Suppressor macrophage treated with lipopolysaccharide for 1 hour (primary cell): ENCODE data around the gene ESCO1.
A peak's percentile ranks its signal among the peaks of the same experiment; 100 is the strongest.
"Not testable (repeated sequence)": the region's sequence is repeated elsewhere in the genome, so short reads cannot be mapped to it uniquely, and the experiment has no call there.

Experiments used
- DNase-seq, 3 donors: peaks; one replicate each; pipeline ENCODE4 v3.0.0-alpha.2; 2020 to 2022

ESCO1 gene

DNA sequence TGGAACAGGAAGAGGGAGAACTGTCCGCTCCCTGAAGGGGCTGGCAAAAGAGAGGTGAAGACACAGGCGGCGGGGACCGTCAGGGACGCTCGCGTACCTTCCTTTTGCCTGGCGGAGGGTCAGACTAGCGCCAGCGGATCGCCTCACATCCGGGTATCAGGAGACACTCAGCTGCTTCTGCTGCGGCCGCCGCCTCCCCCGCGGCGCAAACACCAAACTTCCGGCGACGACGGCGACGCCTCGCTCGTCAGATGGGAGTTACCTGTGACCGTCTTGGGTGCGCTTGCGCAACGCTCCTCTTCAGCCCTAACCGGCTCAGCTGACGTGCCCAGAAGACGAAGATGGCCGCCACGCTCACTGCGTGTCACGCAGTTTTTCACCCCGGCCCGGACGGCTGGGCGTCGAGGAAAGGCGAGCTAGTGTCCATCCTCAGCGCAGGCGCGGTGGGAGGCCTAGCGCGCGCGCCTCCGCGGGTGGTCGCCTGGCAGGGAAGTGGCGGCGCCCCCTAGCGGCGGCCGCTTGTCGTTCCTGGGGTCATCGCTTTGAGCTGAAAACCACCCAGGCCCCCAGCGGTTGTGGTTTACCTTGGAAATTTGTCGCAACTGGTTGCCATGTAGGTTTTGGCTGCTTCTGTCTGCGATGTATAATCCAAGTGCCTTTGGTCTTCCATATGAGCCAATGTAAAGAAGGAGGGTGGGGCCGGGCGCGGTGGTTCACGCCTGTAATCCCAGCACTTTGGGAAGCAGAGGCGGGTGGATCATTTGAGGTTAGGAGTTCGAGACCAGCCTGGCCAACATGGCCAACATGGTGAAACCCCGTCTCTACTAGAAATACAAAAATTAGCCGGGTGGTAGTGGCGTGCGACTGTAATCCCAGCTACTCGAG, at the start of gene ESCO1:
Gene ESCO1 (minus strand): TSS at position 179 of the 885 bp plus-strand sequence. CDS start 25,861 bp downstream, outside the sequence.
- DNase-seq, result peak; percentile 92 to 95 (median 92)

DNA sequence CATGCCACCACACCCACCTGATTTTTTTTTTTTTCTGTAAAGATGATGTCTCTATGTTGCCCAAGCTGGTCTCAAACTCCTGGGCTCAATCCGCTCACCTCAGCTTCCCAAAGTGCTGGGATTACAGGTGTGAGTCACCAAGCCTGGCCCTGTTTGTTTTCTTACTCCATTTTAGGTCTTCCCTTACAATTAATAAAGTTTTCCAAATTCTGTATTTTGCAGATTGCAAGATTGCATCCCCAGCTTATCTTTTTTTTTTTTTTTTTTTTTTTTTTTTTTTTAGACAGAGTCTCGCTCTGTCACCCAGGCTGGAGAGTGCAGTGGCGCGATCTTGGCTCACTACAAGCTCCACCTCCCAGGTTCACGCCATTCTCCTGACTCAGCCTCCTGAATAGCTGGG, 39.9 kb upstream of the ESCO1 start:
- not testable (repeated sequence) for DNase-seq

DNA sequence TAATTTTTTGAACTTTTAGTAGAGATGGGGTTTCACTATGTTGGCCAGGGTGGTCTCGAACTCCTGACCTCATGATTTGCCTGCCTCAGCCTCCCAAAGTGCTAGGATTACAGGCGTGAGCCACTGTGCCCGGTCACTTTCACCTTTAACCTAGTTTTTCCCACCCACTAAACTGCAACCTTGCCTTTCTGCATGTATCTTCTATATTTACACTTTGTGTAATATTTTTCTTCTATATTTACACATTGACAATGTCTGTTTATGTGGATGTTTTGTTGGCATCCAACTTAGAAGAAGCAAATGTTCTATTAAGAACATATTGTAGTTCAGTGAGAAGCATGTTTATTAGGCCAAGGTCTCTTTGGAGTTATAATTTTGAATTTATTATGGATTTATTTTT, 38.3 kb upstream of the ESCO1 start:
- DNase-seq, result no peak

DNA sequence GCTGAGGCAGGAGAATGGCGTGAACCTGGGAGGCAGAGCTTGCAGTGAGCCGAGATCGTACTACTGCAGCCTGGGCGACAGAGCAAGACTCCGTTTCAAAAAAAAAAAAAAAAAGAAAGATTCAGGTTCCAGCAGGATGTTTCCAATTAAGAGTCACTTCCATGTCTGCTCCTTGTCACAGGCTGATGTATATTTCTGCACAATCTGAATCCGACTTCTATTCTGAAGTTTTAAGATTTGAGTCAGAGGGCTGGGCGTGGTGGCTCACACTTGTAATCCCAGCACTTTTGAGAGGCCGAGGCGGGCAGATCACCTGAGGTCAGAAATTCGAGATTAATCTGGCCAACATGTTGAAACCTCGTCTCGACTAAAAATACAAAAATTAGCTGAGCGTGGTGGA, 36.3 kb upstream of the ESCO1 start:
- no peak for DNase-seq

- no peak for DNase-seq
These were observed 34.2 kb upstream of the ESCO1 start for GRCh38 chr18:21634588-21635199.

DNA sequence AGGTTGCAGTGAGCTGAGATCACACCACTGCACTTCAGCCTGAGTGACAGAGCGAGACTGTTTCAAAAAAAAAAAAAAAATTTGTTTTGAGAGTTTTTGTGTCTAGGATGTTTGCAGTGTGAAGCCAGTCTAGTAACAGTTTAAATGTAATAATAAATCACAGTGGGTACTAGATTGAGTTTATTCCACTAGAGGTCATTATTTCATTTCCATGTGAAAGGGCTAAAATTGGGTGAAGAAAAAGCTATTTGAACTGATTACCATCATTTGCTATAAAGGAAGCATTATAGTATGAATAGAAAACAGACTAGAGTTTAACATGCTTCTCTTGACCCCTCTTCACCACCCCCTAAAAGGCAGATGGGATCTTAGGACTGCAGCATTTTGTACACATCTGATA, 31.9 kb upstream of the ESCO1 start:
- DNase-seq, result no peak

GRCh38 chr18:21629089-21629832, 28.8 kb upstream of the ESCO1 start:
- DNase-seq, result no peak

GRCh38 chr18:21621640-21622039, 21.1 kb upstream of the ESCO1 start:
- not testable (repeated sequence) for DNase-seq

DNA sequence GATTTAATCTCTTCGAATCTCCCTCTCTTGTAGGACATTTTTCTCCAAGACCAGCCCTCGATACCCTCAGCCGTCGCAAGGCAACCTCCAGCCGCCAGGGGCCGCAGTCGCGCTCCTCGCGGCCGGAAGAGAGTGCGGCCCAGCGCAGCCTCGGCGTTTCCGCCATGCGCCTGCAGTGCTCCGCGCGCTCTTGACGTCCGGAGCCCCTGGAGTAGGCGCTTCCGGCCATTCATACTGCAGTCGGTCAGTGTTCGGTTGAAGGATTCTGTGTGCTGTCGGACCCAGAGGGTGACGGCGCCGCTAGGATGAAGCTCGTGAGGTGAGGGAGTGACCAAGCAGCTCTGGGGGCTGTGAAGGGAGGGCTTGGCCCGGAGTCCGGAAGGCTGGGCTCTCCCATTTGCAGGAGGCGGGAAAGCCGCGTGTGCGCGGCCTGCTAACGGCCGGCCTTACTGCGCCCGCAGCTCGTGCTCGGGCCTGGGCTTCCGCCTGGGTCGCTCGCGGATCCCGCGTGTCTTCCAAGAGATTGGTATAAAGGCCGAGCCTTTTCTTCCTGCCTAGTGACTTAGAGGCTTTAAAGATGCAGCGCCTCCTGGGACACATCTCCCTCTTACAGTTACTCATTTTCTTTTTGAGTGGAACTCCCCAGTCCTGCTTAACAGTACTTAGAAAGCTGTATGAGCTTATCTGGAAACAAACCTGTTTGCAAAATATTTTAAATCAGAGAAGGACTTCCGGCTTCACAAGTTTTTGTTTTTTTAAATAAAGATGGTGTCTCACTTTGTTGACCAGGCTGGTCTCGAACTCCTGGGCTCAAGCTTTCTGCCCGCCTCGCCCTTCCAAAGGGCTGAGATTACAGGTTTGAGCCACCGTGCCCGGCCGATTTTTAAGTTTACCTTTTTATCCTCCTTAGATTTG, 11.9 kb upstream of the ESCO1 start, which contains the start of gene SNRPD1:
Gene SNRPD1 (plus strand): TSS at position 190 of the 915 bp plus-strand sequence. CDS start 116 bp downstream, at position 306.
- peak; percentile 93 to 96 (median 96) for DNase-seq

GRCh38 chr18:21611401-21612124, 11.1 kb upstream of the ESCO1 start:
- DNase-seq, result not testable (repeated sequence)

GRCh38 chr18:21605213-21605612, 4.7 kb upstream of the ESCO1 start:
- DNase-seq, result no peak

DNA sequence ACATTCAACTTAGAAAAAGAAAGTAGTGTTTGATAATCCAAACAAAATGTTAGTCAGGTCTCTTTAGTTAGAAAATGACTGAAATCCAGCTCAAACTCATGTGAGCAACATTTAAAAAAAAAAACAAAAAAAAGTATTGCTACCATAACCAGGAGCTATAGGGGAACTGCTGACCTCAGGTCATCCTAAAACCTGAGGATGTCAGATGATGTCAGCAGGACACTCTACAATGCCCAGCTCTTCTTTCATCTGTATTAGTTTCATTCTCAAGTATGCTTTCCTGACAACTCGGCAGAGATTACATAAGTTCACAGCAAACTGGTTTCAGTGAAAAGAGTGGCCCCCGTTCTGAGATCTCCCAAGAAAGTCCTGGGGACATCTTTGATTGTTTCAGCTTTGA, 4.2 kb upstream of the ESCO1 start:
- DNase-seq, result peak; percentile 26 to 46 (median 42)

- DNase-seq, result peak; percentile 77 to 88 (median 82)
These were observed 1.7 kb upstream of the ESCO1 start for GRCh38 chr18:21602299-21602587.

DNA sequence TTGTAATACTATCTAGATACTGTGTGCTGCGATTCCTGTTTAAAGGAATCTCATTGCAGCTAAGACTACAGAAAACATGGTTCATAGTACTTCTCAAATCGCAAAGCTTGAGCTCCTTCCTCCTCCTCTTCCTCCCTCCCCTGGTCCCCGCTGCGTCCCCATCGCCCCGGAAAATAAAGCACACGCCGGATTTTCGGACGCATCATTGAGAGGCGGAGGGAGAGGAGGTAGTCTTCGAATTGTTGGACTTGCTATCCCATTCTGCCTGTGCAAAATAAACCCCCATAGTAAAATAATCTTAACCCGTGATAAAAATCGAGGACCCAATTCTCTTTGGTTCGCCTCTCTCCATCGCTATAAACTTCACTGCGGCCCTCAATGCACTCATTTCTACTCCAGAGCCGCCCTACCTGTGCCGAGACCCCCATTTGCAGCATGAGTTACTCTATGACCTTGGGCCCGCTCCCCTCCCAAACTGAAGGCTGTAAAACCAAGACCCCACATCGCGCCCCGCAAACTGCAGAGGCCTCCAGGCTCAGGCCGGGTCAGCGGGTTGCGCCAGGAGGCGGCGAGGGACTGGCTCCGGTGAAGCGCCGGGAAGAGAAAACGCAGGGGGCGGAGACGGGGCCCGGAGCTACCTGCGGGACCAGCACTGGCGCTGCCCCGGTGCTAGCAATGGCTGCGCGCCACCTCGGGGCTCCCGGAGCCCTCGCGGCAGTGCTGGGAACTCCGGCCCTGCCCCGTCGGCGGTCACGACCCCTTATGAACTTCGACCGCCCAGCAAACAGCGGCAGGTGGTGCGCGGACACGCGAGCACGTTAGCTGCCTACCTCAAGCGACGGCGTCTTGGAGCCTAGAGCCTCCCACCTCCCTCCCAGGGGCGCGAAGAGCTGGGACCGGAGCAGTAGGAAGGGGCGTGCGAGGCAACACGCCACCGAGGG, 649 bp downstream of the ESCO1 start:
- peak; percentile 45 to 70 (median 57) for DNase-seq

DNA sequence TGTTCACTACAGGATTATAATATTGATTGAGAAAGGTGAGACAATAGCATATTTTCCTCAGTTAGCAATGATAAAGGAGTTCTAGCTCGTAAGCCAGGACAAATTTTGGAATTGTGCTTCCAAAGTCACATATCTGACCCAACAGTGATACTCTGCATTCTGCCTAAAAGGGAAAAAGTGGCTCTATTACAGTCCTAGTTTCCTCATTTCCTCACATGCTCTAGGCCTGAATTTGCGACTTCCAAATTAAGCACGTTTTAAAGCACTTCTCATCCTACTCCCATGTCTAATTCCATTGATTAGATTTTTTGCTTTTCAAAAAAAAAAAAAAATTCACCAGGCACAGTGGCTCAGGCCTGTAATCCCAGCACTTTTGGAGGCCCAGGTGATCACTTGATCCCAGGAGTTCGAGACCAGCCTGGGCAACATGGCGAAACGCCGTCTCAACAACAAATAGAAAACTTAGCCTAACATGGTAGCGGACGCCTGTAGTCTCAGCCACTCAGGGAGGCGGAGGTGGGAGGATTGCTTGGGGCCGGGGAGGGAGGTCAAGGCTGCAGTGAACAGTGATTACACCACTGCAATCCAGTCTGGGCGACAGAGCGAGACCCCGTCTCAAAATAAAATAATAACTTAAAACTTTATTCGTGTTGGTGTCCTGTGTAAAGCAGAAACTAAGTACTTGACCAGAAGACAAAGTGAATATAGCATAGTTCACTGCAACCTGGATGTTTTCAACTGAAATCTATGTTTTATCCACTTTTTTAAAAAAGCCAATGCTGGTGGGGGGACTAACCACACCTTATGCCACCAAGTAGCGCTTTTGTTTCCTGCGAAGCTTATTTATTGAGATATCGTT, 1.5 kb downstream of the ESCO1 start:
- no peak for DNase-seq

DNA sequence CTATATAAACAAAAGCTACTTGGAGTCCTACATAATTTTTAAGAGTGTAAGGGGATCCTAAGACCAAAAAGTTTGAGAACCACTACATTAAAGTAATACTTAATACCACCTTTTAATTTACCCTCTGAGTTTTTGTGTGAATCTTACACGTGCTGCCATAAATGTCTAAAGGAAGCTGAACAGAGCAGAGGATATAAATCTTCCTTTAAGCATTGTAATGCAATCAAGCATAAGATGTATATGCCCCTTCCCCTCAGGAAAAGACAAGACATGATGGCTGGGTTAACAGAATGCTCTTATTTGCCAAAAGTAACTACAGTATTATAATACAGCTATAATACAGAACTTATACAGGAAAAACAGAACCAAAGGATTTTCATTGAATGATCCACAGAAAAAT, 2.9 kb downstream of the ESCO1 start:
- no peak for DNase-seq

DNA sequence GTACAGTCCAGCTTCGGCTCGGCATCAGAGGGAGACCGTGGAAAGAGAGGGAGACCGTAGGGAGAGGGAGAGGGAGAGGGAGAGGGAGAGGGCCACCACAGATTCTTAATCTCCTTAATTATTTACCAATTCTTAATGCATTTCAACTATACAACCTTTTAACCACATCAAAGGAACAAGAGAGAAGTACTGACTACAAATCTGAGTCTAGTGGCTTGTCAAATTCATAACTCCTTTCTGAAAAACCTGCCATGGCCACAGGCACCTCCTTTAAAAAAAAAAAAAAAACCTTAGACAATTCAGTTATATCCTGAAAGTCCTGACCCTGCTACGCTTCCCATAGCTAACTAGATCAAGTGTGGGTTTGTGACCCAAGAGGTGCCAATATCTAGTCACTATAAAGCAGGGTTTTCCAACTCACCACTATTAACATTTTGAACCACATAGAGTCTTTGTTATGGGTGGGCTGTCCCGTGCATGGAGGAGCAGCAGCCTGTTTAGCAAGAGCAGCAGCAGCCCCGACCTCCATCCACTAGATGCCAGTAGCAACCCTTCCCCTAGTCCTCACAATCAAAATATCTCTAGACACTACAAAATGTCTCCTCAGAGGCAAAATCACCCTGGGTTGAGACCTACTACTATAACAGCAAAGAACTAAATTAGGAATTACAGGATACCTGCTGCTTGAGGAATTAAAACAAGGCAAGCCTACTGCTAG, 6.8 kb downstream of the ESCO1 start:
- DNase-seq, result no peak

DNA sequence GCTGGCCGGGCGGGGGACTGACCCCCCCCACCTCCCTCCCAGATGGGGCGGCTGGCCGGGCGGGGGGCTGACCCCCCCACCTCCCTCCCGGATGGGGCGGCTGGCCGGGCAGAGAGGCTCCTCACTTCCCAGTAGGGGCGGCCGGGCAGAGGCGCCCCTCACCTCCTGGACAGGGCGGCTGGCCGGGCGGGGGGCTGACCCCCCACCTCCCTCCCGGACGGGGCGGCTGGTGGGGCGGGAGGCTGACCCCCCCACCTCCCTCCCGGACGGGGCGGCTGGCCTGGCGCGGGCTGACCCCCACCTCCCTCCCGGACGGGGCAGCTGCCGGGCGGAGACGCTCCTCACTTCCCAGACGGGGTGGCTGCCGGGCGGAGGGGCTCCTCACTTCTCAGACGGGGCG, 8.1 kb downstream of the ESCO1 start:
- DNase-seq, result not testable (repeated sequence)

GRCh38 chr18:21584391-21584790, 16.1 kb downstream of the ESCO1 start:
- no peak for DNase-seq
